ENCODE measurements around the gene RBM28.

Gene RBM28

DNA sequence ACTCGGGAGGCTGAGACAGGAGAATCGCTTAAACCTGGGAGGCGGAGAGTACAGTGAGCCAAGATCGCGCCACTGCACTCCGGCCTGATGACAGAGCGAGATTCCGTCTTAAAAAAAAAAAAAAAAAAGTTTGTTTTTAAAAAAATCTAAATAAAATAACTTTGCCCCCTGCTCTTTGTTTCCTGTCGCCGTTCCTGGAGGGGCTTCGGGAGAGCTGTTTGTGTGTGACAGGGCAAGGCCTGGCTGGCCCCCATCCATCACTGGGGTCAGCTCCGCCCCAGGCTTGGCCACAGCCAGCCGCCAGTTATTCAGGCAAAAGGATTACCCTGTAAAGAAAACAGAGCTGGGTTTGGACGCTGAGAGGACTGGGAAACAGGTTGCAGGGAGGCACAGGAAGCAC is 86.2 kb downstream of the RBM28 start:
- DNase-seq, result no peak

DNA sequence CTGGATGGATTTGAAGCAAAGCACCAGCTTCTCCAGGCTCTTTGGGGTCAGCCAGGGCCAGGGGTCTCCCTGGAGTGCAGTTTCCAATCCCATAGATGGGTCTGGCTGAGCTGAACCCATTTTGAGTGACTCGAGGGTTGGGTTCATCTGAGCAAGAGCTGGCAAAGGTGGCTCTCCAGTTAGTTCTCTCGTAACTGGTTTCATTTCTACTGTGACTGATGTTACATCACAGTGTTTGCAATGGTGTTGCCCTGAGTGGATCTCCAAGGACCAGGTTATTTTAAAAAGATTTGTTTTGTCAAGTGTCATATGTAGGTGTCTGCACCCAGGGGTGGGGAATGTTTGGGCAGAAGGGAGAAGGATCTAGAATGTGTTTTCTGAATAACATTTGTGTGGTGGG is 88.4 kb downstream of the RBM28 start:
- no peak for DNase-seq

DNA sequence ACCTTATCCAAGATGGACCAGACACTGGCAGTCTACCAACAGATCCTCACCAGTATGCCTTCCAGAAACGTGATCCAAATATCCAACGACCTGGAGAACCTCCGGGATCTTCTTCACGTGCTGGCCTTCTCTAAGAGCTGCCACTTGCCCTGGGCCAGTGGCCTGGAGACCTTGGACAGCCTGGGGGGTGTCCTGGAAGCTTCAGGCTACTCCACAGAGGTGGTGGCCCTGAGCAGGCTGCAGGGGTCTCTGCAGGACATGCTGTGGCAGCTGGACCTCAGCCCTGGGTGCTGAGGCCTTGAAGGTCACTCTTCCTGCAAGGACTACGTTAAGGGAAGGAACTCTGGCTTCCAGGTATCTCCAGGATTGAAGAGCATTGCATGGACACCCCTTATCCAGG is 89.2 kb downstream of the RBM28 start:
- no peak for DNase-seq

DNA sequence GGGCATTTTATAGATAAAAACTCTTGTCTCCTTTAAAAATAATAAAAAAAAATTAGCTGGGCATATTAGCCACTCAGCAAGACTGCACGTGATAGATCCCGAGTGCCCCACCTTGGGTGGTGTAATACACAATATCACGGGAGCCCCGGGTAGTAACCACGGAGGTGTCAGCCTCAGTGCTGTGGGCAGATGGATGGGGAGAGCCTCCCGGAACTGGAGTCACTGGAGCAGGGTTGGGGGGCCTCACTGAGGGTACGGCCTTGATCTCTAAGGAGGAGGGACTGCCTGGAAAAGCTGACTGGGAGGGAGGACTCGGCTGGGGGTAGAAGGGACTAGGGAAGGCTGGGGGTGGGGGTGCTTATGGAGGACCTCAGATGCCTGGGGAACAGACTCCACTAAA is 90.0 kb downstream of the RBM28 start:
- DNase-seq, result no peak

DNA sequence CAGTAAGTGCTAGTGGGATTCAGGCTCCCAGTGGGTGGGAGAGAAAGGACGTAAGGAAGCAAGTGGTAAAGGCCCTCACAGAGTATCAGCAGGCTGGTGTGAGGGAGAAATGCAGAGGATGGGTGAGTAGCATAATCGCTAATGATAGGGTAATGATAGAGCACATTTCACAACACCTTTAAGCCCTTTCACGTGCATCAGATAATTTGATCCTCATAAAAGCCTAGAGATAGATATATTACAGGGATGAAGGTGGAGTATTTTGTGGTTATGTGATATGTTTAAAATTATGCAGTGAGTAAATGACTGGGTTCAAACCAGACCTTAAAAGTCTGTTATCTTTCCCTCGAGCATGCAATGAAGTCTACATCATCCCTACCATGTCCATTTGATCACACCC is 92.4 kb downstream of the RBM28 start:
- no peak for DNase-seq
